ENCODE measurements around the gene SNRNP25. TPM values are rescaled to one million over a fixed set of nuclear protein-coding genes. Genes with fewer than 3 reads are reported as not detected.

SNRNP25 gene
- total and polyA plus RNA-seq, 9 of the 15 experiments (the other 6 are each of a cell fraction or from before 2014, with no cell fraction given) = 59.0 to 176 (median 108) TPM

- TF ChIP-seq ZNF639 (CRISPR knock-in tag; conservative IDR thresholded peaks at IDR 0.05 in 1 of 2, IDR thresholded peaks at IDR 0.05 in 1 of 2) (no peak), ZNF316 (IDR thresholded peaks at IDR 0.05) (peak; percentile 93), CBFA2T2 (conservative IDR thresholded peaks at IDR 0.05) (peak; percentile 84), NFE2 (IDR thresholded peaks at IDR 0.05; ENCODE audit: low read depth) (peak; percentile 93), MAFK (IDR thresholded peaks at IDR 0.05; ENCODE audit: low read length) (peak; percentile 78), POLR2AphosphoS5 (IDR thresholded peaks at IDR 0.05; ENCODE audit: control insufficient read depth, insufficient read depth, low read depth, low read length) (peak; percentile 60), ARID1B (IDR thresholded peaks at IDR 0.05) (peak; percentile 87), ZNF592 (IDR thresholded peaks at IDR 0.05) (peak; percentile 77), YY1 (IDR thresholded peaks at IDR 0.05; ENCODE audit: borderline replicate concordance in 1 of 3, control insufficient read depth in 1 of 3, extremely low read depth in 1 of 3, insufficient read depth in 3 of 3, insufficient read length in 1 of 3, insufficient replicate concordance in 2 of 3, low read depth in 1 of 3, low read length in 2 of 3) (no peak), SMARCA4 (IDR thresholded peaks at IDR 0.05) (peak; percentile 64), CBFA2T3 (IDR thresholded peaks at IDR 0.05) (peak; percentile 90), EP300 (IDR thresholded peaks at IDR 0.05; ENCODE audit: low read length) (peak; percentile 80), STAT5A (IDR thresholded peaks at IDR 0.05; ENCODE audit: borderline replicate concordance, low read length) (peak; percentile 38; the same call in 1 of the 2 replicates), NFE2L1 (tag; IDR thresholded peaks at IDR 0.05; ENCODE audit: borderline replicate concordance, low read depth) (peak; percentile 60; the same call in 1 of the 2 replicates), ATF4 (CRISPR knock-in tag; IDR thresholded peaks at IDR 0.05) (no peak), MTA2 (IDR thresholded peaks at IDR 0.05; ENCODE audit: low read depth) (peak; percentile 44; the same call in 1 of the 2 replicates), RBM15 (IDR thresholded peaks at IDR 0.05; ENCODE audit: insufficient read depth, low read length) (no peak), CXXC5 (CRISPR knock-in tag; IDR thresholded peaks at IDR 0.05) (0 out of 2 replicates have a peak, but pooled peaks have one; percentile 30), HIVEP1 (CRISPR knock-in tag; IDR thresholded peaks at IDR 0.05) (no peak), CREM (IDR thresholded peaks at IDR 0.05; ENCODE audit: low read depth) (no peak), TEAD4 (IDR thresholded peaks at IDR 0.05; ENCODE audit: low read length) (peak; percentile 60; the same call in 1 of the 2 replicates), TEAD4 (CRISPR knock-in tag; IDR thresholded peaks at IDR 0.05; ENCODE audit: borderline replicate concordance) (no peak), ZNF3 (CRISPR knock-in tag; IDR thresholded peaks at IDR 0.05) (no peak), HDAC1 (IDR thresholded peaks at IDR 0.05) (peak in 1 of 2 experiments; percentile 35; a peak in 1 of 4 replicates)
Observed at GRCh38 chr16:104928-105327, 51.3 kb downstream of the SNRNP25 start (continued).
